Chondrocyte (in vitro differentiated cells): ENCODE data around the gene GM2A. TPM values are rescaled to one million over a fixed set of nuclear protein-coding genes. Genes with fewer than 3 reads are reported as not detected.

Experiments
- DNase-seq: peaks from one replicate; pipeline ENCODE4 v3.0.0; 2021; ENCODE audit warnings: mixed read lengths, low spot score
- H3K27ac Mint-ChIP-seq: one replicate; pipeline ENCODE4 v1.8.0; 2021; ENCODE audit warnings: mild to moderate bottlenecking, moderate library complexity, mixed read lengths; ENCODE audit not compliant: unreplicated experiment
- H3K27me3 Mint-ChIP-seq: 2 replicates; pipeline ENCODE4 v1.8.0; 2021; ENCODE audit warnings: low read depth, mixed read lengths
- H3K36me3 Mint-ChIP-seq: 2 replicates; pipeline ENCODE4 v1.8.0; 2021; ENCODE audit warnings: low read depth, mixed read lengths
- H3K4me1 Mint-ChIP-seq: 2 replicates; pipeline ENCODE4 v1.8.0; 2021; ENCODE audit warnings: low read depth, mild to moderate bottlenecking, mixed read lengths
- H3K4me3 Mint-ChIP-seq: one replicate; pipeline ENCODE4 v1.8.0; 2021; ENCODE audit warnings: mild to moderate bottlenecking, moderate library complexity, mixed read lengths; ENCODE audit not compliant: unreplicated experiment
- H3K9me3 Mint-ChIP-seq: 2 replicates; pipeline ENCODE4 v1.8.0; 2021; ENCODE audit warnings: low read depth, mixed read lengths
- total RNA-seq: library from RNA; stranded (reverse); gene quantifications from 3 replicates; pipeline ENCODE4 v1.2.1, GENCODE V29; 2021
- TF ChIP-seq, protein P1 (sequence below): fragments of 200-600 bp; sonication (generic); IDR thresholded peaks from 2 replicates; pipeline ENCODE4 v1.5.0; 2021; ENCODE audit warnings: antibody characterized with exemption, mild to moderate bottlenecking, moderate library complexity

Gene GM2A
- total RNA-seq, 1 donor from 2014 or later, result 21.7 TPM

- TF ChIP-seq, protein P1, sequence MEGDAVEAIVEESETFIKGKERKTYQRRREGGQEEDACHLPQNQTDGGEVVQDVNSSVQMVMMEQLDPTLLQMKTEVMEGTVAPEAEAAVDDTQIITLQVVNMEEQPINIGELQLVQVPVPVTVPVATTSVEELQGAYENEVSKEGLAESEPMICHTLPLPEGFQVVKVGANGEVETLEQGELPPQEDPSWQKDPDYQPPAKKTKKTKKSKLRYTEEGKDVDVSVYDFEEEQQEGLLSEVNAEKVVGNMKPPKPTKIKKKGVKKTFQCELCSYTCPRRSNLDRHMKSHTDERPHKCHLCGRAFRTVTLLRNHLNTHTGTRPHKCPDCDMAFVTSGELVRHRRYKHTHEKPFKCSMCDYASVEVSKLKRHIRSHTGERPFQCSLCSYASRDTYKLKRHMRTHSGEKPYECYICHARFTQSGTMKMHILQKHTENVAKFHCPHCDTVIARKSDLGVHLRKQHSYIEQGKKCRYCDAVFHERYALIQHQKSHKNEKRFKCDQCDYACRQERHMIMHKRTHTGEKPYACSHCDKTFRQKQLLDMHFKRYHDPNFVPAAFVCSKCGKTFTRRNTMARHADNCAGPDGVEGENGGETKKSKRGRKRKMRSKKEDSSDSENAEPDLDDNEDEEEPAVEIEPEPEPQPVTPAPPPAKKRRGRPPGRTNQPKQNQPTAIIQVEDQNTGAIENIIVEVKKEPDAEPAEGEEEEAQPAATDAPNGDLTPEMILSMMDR, result no peak
- Mint-ChIP-seq H3K4me3 (no peak overlapping the region), H3K27me3 (peaks cover 3% of the 10 kb centered on the region), H3K9me3 (no peaks in the 10 kb centered on the region), H3K27ac (no peak overlapping the region), H3K4me1 (peaks cover 6% of the 10 kb centered on the region), H3K36me3 (no peaks in the 10 kb centered on the region)
- no peak for DNase-seq
Observed at GRCh38 chr5:151219138-151219537, 33.8 kb upstream of the GM2A start.

DNA sequence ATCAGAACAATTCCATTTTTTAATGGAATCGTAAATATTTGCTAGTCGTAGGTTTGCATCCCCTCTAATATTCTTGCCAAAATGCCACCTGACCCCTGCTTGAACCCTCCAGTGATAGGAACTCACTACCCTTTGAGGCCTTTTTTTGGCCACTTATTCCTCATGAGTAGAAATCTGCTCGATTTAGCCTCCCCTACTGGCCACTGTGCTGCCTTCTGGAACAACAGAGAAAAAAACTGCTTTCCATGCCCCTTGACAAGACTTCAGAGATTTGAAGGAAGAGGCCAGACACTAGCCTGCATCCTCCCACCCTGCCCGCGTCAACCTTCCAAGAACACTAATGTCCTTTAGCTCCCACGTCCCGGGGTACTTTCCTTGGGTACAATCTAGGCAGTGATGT is 33.2 kb upstream of the GM2A start:
- Mint-ChIP-seq H3K4me3 (no peak overlapping the region), H3K27me3 (peaks cover 3% of the 10 kb centered on the region), H3K4me1 (peaks cover 5% of the 10 kb centered on the region), H3K36me3 (no peaks in the 10 kb centered on the region), H3K27ac (no peak overlapping the region), H3K9me3 (no peaks in the 10 kb centered on the region)
- TF ChIP-seq, protein P1, result peak; percentile 30
- DNase-seq, result no peak

DNA sequence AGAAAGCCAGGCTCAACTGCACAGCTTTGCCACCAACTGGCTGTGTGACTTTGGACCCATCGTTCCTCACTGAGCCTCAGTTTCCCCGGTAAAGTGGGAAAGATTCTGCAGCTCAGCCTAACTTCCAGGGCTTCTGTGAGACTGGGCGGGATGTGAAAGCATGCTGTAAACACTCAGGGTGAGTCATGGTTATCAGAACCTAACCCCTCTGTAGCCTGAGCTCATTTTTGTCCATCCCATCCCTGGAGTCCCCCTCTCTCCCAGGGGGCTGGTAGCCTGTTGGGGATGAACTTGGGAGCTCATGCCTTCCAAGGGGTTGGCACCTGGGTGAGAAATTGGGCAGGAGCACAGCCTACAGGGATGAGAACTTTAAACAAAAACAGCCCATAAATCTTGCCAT is 31.4 kb upstream of the GM2A start:
- no peak overlapping the region for H3K27ac Mint-ChIP-seq
- H3K36me3 Mint-ChIP-seq, result no peaks in the 10 kb centered on the region

DNA sequence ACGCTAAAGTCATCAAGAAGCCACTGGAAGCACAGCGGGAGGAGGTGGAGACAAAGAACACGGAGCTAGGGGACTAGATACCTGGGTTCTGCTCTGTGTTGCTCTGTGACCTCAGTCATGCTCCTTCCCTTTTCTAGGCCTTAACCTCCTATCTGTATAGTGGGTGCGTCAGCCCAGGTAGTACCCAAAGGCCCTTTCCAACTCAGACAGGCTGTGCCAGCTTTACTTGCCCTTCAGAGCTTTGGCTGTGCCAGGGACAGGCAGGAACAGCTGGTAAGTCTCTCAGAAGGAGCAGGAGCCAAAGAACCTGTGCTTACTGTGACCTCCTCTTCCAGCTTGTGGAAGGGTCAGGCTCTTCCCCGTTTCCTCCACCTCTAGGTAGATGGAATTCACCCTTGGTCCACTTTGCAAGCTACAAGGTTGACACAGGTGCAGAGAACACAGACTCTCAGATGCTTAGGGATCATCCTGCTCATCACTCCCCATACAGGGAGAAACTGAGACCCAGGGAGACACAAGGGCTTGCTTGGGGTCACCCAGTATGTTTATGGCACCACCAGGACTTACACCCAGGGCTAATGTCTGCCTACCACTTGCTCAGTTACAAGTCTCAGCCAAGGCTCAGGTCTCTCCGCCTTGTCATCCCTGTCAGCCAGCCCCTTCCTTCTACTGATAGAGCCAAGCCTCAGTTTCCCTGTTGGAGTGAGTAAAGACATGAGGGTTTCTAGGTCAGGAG is 30.8 kb upstream of the GM2A start:
- no peaks in the 10 kb centered on the region for H3K9me3 Mint-ChIP-seq
- peaks cover 3% of the 10 kb centered on the region for H3K27me3 Mint-ChIP-seq
- peaks cover 5% of the 10 kb centered on the region for H3K4me1 Mint-ChIP-seq
- no peak for DNase-seq
- H3K4me3 Mint-ChIP-seq, result no peak overlapping the region
- TF ChIP-seq, protein P1, result no peak
- no peak overlapping the region for H3K27ac Mint-ChIP-seq
- H3K36me3 Mint-ChIP-seq, result no peaks in the 10 kb centered on the region

More for the DNA sequence above, 31.4 kb upstream of the GM2A start:
- no peaks in the 10 kb centered on the region for H3K9me3 Mint-ChIP-seq
- peaks cover 5% of the 10 kb centered on the region for H3K4me1 Mint-ChIP-seq
- peaks cover 3% of the 10 kb centered on the region for H3K27me3 Mint-ChIP-seq
- DNase-seq, result no peak
- TF ChIP-seq, protein P1, result no peak
- H3K4me3 Mint-ChIP-seq, result no peak overlapping the region

DNA sequence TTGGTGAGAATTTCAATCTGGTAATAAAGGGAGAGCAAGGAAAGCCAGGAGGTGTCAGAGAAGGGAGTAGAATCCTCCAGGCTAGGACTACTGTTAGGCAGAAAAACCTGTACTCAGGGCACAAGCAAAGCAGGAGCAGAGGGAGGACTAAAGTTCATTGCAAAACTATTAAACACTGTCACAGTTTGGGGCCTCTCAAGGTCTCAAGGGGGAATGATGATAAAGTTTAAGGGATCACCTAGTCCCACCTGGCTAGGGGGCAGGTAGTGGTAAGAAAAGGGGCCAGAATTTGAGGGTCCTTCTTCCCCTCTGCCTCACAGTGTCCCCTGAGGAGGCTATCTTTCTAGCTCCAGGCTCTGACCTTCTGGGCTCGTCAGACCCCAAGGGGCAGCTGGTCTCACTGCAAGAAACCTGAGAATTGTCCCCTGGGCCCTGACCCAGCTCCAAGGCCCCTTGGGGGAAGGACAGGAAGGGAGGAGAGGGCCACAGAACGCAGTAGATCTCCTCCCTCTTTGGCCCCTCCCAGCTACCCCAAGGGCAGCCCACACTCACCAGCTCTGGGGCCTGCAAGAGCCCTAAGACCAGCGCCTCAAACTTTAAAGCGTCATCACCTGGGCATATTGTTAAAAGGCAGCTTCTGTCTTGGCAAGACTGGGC is 30.1 kb upstream of the GM2A start:
- peaks cover under 1% of the 10 kb centered on the region for H3K27me3 Mint-ChIP-seq
- peak overlapping the region; percentile 77 for H3K4me3 Mint-ChIP-seq
- peaks cover 5% of the 10 kb centered on the region for H3K4me1 Mint-ChIP-seq
- TF ChIP-seq, protein P1, result no peak
- no peak for DNase-seq
- H3K36me3 Mint-ChIP-seq, result no peaks in the 10 kb centered on the region
- H3K9me3 Mint-ChIP-seq, result no peaks in the 10 kb centered on the region
- H3K27ac Mint-ChIP-seq, result no peak overlapping the region
